Adrenal gland (tissue), 5 donors: Measurements from ENCODE around the gene C3AR1.

Source experiments
- POLR2A ChIP-seq, 2 donors: fragments of 450-650 bp; IDR thresholded peaks; one replicate each; pipeline ENCODE4 v1.6.1; 2017; ENCODE audit warnings: antibody characterized with exemption in 2 of 2, mild to moderate bottlenecking in 2 of 2, moderate library complexity in 1 of 2
- TF ChIP-seq, protein P1 (sequence below), 6 experiments: fragments of 450-650 bp in 4 of 6; fragments of 200-600 bp in 2 of 6; sonication (generic) in 1 of 6; IDR thresholded peaks; 1 replicate in 5 of 6; 2 replicates in 1 of 6; pipeline versions ENCODE4 v1.5.1 to v1.8.0; 2016 to 2021; ENCODE audit warnings: antibody characterized with exemption in 6 of 6, mild to moderate bottlenecking in 2 of 6, moderate library complexity in 1 of 6
- donor health status: DM: no; HTN: no; CAD: no.

DNA sequence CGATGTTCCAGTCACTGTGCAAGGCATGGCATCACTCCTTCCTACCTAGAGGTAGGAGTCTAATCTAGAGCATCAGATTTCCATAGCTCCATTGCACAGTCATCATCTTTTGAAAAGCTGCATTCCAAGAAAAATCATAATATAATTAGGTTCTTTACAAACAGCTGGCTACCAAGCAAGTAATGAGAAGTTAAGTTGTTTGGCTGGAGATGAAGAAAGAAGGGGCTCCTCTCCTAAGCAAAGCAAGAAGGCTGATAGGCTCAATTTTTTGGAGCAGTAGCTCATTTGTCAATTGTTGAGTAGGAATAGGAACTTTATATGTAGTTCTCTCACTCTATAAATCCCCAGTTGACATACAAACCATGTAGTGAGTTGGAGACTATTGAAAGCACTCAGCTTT, 25.4 kb downstream of the C3AR1 start:
- TF ChIP-seq, protein P1, sequence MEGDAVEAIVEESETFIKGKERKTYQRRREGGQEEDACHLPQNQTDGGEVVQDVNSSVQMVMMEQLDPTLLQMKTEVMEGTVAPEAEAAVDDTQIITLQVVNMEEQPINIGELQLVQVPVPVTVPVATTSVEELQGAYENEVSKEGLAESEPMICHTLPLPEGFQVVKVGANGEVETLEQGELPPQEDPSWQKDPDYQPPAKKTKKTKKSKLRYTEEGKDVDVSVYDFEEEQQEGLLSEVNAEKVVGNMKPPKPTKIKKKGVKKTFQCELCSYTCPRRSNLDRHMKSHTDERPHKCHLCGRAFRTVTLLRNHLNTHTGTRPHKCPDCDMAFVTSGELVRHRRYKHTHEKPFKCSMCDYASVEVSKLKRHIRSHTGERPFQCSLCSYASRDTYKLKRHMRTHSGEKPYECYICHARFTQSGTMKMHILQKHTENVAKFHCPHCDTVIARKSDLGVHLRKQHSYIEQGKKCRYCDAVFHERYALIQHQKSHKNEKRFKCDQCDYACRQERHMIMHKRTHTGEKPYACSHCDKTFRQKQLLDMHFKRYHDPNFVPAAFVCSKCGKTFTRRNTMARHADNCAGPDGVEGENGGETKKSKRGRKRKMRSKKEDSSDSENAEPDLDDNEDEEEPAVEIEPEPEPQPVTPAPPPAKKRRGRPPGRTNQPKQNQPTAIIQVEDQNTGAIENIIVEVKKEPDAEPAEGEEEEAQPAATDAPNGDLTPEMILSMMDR (IDR thresholded peaks at IDR 0.05) = no peak
- no peak for TF ChIP-seq POLR2A (IDR thresholded peaks at IDR 0.05)
